Mucosa of descending colon (tissue), 3 donors: ENCODE measurements around the gene ONECUT1. TPM values are rescaled to one million over a fixed set of nuclear protein-coding genes. Genes with fewer than 3 reads are reported as not detected.
A peak's percentile ranks its signal among the peaks of the same experiment; 100 is the strongest.

Experiments used
- ATAC-seq: fragments of 200-7000 bp; cut with Tn5 transposase; one replicate; pipeline ENCODE4 v1.9.1; 2020; ENCODE audit warnings: mild to moderate bottlenecking, moderate library complexity
- DNase-seq, 3 donors: peaks; one replicate each; pipeline ENCODE4 v3.0.0-alpha.2; 2020
- H3K36me3 ChIP-seq: fragments of 200-600 bp; one replicate; pipeline ENCODE4 v1.8.0; 2021; ENCODE audit warnings: low read depth, mild to moderate bottlenecking
- H3K4me1 ChIP-seq: fragments of 200-600 bp; one replicate; pipeline ENCODE4 v1.8.0; 2021; ENCODE audit warnings: low read depth, mild to moderate bottlenecking
- H3K4me3 ChIP-seq: fragments of 200-600 bp; one replicate; pipeline ENCODE4 v1.8.0; 2021; ENCODE audit warnings: mild to moderate bottlenecking
- H3K9me3 ChIP-seq: fragments of 200-600 bp; one replicate; pipeline ENCODE4 v1.8.0; 2021; ENCODE audit warnings: mild to moderate bottlenecking
- CTCF ChIP-seq: fragments of 200-600 bp; IDR thresholded peaks from one replicate; pipeline ENCODE4 v1.8.0; 2022; ENCODE audit warnings: antibody characterized with exemption, mild to moderate bottlenecking
- intact Hi-C, 2 donors: fragments of 100-400 bp; cut with DNase I in 1 of 2; cut with micrococcal nuclease in 1 of 2; formaldehyde crosslinking; loops; one replicate each; pipeline versions ENCODE4 v1.11.0 to v1.11.1; 2022; cut with DNase I, micrococcal nuclease
- total RNA-seq, 3 donors: library from RNA; stranded (reverse); fragmentation: NEBNext Ultra II Directional in 2 of 3; extraction: Animal tissue kit (Norgen Biotek cat#: 25700) in 2 of 3; gene quantifications; one replicate each; pipeline versions ENCODE4 v1.2.1 to v1.2.4, GENCODE V29; 2021 to 2023
- donor health status: DM: no; HTN: no; CAD: no; lungs with moderate emphysema.
- donor health status: DM: no; HTN: no; CAD: no.
- donor health status: DM: no; HTN: yes; CAD: no.

The ONECUT1 gene
- total RNA-seq, 3 donors from 2014 or later, result not detected

- Histone ChIP-seq H3K4me1 (peaks cover under 1% of the 10 kb centered on the region), H3K9me3 (no peaks in the 10 kb centered on the region), H3K36me3 (no peaks in the 10 kb centered on the region), H3K4me3 (no peak overlapping the region)
- intact Hi-C loops, result loop anchor here in 1 of 2 donors (10.0 kb wide), 3 partner anchors 61 to 481 kb away; partner anchors contain the start of gene ATOSA
- ATAC-seq (peak; percentile 94), DNase-seq (peak in 1 of 3 donors; percentile 92)
- peak; percentile 45 for TF ChIP-seq CTCF
Observed at GRCh38 chr15:52735231-52736089, 54.7 kb downstream of the ONECUT1 start.

- Histone ChIP-seq H3K36me3 (no peaks in the 10 kb centered on the region), H3K4me1 (peaks cover 8% of the 10 kb centered on the region), H3K4me3 (no peak overlapping the region), H3K9me3 (no peaks in the 10 kb centered on the region)
- ATAC-seq (no peak), DNase-seq (no peak)
- no peak for TF ChIP-seq CTCF
- intact Hi-C loops, result loop anchor here (5.0 to 10.0 kb wide), 4 partner anchors 60 to 480 kb away; partner anchors contain the start of gene ATOSA (in 1 of the 2)
Observed at GRCh38 chr15:52734329-52734728, 55.8 kb downstream of the ONECUT1 start.

- DNase-seq, result no peak
- TF ChIP-seq CTCF, result no peak
- intact Hi-C loops, result loop anchor here (5.0 to 10.0 kb wide), 4 partner anchors 59 to 479 kb away; partner anchors contain the start of gene ATOSA (in 1 of the 2)
- Histone ChIP-seq H3K4me3 (no peak overlapping the region), H3K4me1 (peaks cover 8% of the 10 kb centered on the region), H3K9me3 (no peaks in the 10 kb centered on the region), H3K36me3 (no peaks in the 10 kb centered on the region)
- no peak for ATAC-seq
Observed at GRCh38 chr15:52733696-52734255, 56.4 kb downstream of the ONECUT1 start.

- no peaks in the 10 kb centered on the region for H3K9me3 ChIP-seq
- no peak for TF ChIP-seq CTCF
- DNase-seq, result no peak
- intact Hi-C loops, result loop anchor here (5.0 to 10.0 kb wide), 4 partner anchors 58 to 478 kb away; partner anchors contain the start of gene ATOSA (in 1 of the 2)
- no peak overlapping the region for H3K4me3 ChIP-seq
- H3K36me3 ChIP-seq, result no peaks in the 10 kb centered on the region
- no peak for ATAC-seq
- H3K4me1 ChIP-seq, result peaks cover 8% of the 10 kb centered on the region
Observed at GRCh38 chr15:52733088-52733487, 57.0 kb downstream of the ONECUT1 start.

- TF ChIP-seq CTCF, result no peak
- Histone ChIP-seq H3K4me1 (peaks cover 8% of the 10 kb centered on the region), H3K4me3 (no peak overlapping the region), H3K9me3 (no peaks in the 10 kb centered on the region), H3K36me3 (no peaks in the 10 kb centered on the region)
- intact Hi-C loops, result loop anchor here (5.0 to 10.0 kb wide), 4 partner anchors 58 to 478 kb away; partner anchors contain the start of gene ATOSA (in 1 of the 2)
- no peak for ATAC-seq
- DNase-seq, result no peak
Observed at GRCh38 chr15:52732551-52732950, 57.6 kb downstream of the ONECUT1 start.
